GM19035 (cell line): ENCODE results near the gene C4A.
"Not testable (repeated sequence)": the region's sequence is repeated elsewhere in the genome, so short reads cannot be mapped to it uniquely, and the experiment has no call there.

Experiments used
- ATAC-seq: cut with Tn5 transposase; IDR thresholded peaks from one replicate; pipeline ENCODE4 v1.9.1; 2021; ENCODE audit not compliant: unreplicated experiment

The C4A gene

GRCh38 chr6:31981744-31982143, at the start of gene C4A:
Gene C4A (plus strand): TSS chr6:31982057. CDS start chr6:31982108, 51 bp downstream.
- not testable (repeated sequence) for ATAC-seq

GRCh38 chr6:31932137-31932536, 49.7 kb upstream of the C4A start:
- ATAC-seq = not testable (repeated sequence)

- ATAC-seq = no peak
These were observed 48.3 kb upstream of the C4A start for GRCh38 chr6:31933537-31933936.

- ATAC-seq = no peak
These were observed 46.8 kb upstream of the C4A start for GRCh38 chr6:31935021-31935420.

- ATAC-seq = no peak
These were observed 46.0 kb upstream of the C4A start for GRCh38 chr6:31935823-31936222.

GRCh38 chr6:31940256-31940664, 41.6 kb upstream of the C4A start:
- no peak for ATAC-seq

- ATAC-seq = no peak
These were observed 38.1 kb upstream of the C4A start for GRCh38 chr6:31943742-31944141.

GRCh38 chr6:31945154-31945506, 36.7 kb upstream of the C4A start:
- ATAC-seq = no peak

- no peak for ATAC-seq
These were observed 36.1 kb upstream of the C4A start, which contains the start of gene CFB for GRCh38 chr6:31945507-31946369. Gene CFB (plus strand): TSS chr6:31946095. CDS start chr6:31946222, 127 bp downstream.

- no peak for ATAC-seq
These were observed 35.4 kb upstream of the C4A start for GRCh38 chr6:31946370-31946885.

- no peak for ATAC-seq
These were observed 34.7 kb upstream of the C4A start for GRCh38 chr6:31947070-31947675.

GRCh38 chr6:31947864-31948263, 34.0 kb upstream of the C4A start:
- no peak for ATAC-seq

GRCh38 chr6:31948306-31948705, 33.6 kb upstream of the C4A start:
- ATAC-seq = no peak

GRCh38 chr6:31948753-31949413, 33.0 kb upstream of the C4A start:
- ATAC-seq = no peak

- no peak for ATAC-seq
These were observed 31.8 kb upstream of the C4A start for GRCh38 chr6:31949926-31950548.

- ATAC-seq = no peak
These were observed 29.6 kb upstream of the C4A start for GRCh38 chr6:31952140-31952805.

- no peak for ATAC-seq
These were observed 29.0 kb upstream of the C4A start for GRCh38 chr6:31952890-31953289.

GRCh38 chr6:31954511-31954910, 27.3 kb upstream of the C4A start:
- no peak for ATAC-seq

- no peak for ATAC-seq
These were observed 25.1 kb upstream of the C4A start for GRCh38 chr6:31956796-31957195.

GRCh38 chr6:31958412-31958740, 23.5 kb upstream of the C4A start:
- ATAC-seq = peak; percentile 1
